Breast epithelium (tissue), 4 donors: Measurements from ENCODE around the gene REXO4. TPM values are rescaled to one million over a fixed set of nuclear protein-coding genes. Genes with fewer than 3 reads are reported as not detected.

Experiments
- DNase-seq, 2 donors: peaks; one replicate each; pipeline ENCODE4 v3.0.0-alpha.2; 2019; ENCODE audit warnings: low spot score in 2 of 2
- H3K27ac ChIP-seq, 2 donors: fragments of 200-600 bp; sonication (generic) in 1 of 2; one replicate each; pipeline ENCODE4 v1.5.1; 2016 to 2019; ENCODE audit warnings: mild to moderate bottlenecking in 1 of 2
- H3K27me3 ChIP-seq, 2 donors: fragments of 200-600 bp; sonication (generic) in 1 of 2; one replicate each; pipeline versions ENCODE4 v1.5.1 to v1.6.0; 2017 to 2019; ENCODE audit warnings: control low read depth in 1 of 2, mild to moderate bottlenecking in 1 of 2
- H3K36me3 ChIP-seq: fragments of 200-600 bp; one replicate; pipeline ENCODE4 v1.5.1; 2019
- H3K4me1 ChIP-seq, 2 donors: fragments of 200-600 bp; sonication (generic); one replicate each; pipeline ENCODE4 v1.5.1; 2016 to 2019; ENCODE audit warnings: control low read depth in 1 of 2
- H3K4me3 ChIP-seq, 3 donors: fragments of 200-600 bp; sonication (generic); 1 replicate in 2 of 3; 2 replicates in 1 of 3; pipeline ENCODE4 v1.5.1; 2016 to 2019; ENCODE audit warnings: mild to moderate bottlenecking in 3 of 3, moderate library complexity in 2 of 3
- H3K9me3 ChIP-seq, 2 donors: fragments of 200-600 bp; sonication (generic) in 1 of 2; one replicate each; pipeline ENCODE4 v1.5.1; 2016 to 2019; ENCODE audit warnings: control low read depth in 1 of 2
- POLR2A ChIP-seq: fragments of 450-650 bp; IDR thresholded peaks from one replicate; pipeline ENCODE4 v1.6.1; 2016; ENCODE audit warnings: antibody characterized with exemption, mild to moderate bottlenecking, moderate library complexity
- POLR2AphosphoS5 ChIP-seq, 3 donors: sonication (generic); formaldehyde crosslinking; IDR thresholded peaks; one replicate each; pipeline ENCODE4 v1.6.1; 2017; ENCODE audit warnings: antibody characterized with exemption in 3 of 3
- intact Hi-C: fragments of 100-400 bp; cut with DNase I; formaldehyde crosslinking; loops from one replicate; pipeline ENCODE4 v1.15.1; 2023; ENCODE audit warnings: low total_unique reads
- total RNA-seq, 3 donors: library from RNA; depleted of rRNA; stranded (reverse); fragments of >200 nt; gene quantifications; one replicate each; pipeline ENCODE4 v1.1.0, GENCODE V29; 2016
- TF ChIP-seq, protein P1 (sequence below), 3 donors: fragments of 450-650 bp; IDR thresholded peaks; one replicate each; pipeline ENCODE4 v1.5.1; 2016 to 2017; ENCODE audit warnings: antibody characterized with exemption in 3 of 3, mild to moderate bottlenecking in 3 of 3, moderate library complexity in 3 of 3

REXO4 gene
- total RNA-seq, 3 donors from 2014 or later = 14.2 to 20.5 (median 18.7) TPM

DNA sequence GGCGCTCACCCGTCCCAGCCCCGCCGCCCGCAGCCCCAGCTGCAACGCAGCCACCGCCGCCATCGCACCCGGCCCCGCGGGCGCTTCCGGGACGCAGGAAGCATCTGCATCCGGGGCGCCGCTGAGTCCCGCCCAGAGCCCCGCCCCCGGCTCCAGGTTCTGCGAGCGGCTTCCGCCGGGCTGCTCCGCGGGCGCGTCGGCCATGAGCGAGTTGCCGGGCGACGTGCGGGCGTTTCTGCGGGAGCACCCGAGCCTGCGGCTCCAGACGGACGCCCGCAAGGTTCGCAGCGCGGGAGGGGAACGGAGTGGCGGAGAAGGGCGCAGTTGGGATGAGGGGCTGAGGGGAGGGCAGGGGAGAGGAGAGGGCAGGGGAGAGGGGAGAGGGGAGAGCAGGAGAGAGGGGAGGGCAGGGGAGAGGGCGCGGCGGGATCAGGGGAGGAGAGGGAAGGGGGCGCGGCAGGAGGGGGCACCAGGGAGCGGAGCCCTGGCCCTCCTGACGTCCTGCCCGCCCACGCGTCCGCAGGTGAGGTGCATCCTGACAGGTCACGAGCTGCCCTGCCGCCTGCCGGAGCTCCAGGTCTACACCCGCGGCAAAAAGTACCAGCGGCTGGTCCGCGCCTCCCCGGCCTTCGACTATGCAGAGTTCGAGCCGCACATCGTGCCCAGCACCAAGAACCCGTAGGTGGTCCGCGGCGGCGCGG, 61.3 kb downstream of the REXO4 start, which contains the start of the genes SURF1 and SURF2:
Gene SURF1, minus strand, starts transcription at position 97 of the 701 bp plus-strand sequence. Its CDS starts 34 bp downstream, at position 63.
Gene SURF2, plus strand, starts transcription at position 160 of the 701 bp plus-strand sequence. Its CDS starts 43 bp downstream, at position 203.
- intact Hi-C loops = loop anchor here (10.0 kb wide), 1 partner anchor 1982 kb away; no protein-coding TSS in a partner anchor
- TF ChIP-seq POLR2AphosphoS5 (IDR thresholded peaks at IDR 0.05) (peak in 2 of 3 donors; percentile 48 to 79), POLR2A (no peak)
- TF ChIP-seq, protein P1, sequence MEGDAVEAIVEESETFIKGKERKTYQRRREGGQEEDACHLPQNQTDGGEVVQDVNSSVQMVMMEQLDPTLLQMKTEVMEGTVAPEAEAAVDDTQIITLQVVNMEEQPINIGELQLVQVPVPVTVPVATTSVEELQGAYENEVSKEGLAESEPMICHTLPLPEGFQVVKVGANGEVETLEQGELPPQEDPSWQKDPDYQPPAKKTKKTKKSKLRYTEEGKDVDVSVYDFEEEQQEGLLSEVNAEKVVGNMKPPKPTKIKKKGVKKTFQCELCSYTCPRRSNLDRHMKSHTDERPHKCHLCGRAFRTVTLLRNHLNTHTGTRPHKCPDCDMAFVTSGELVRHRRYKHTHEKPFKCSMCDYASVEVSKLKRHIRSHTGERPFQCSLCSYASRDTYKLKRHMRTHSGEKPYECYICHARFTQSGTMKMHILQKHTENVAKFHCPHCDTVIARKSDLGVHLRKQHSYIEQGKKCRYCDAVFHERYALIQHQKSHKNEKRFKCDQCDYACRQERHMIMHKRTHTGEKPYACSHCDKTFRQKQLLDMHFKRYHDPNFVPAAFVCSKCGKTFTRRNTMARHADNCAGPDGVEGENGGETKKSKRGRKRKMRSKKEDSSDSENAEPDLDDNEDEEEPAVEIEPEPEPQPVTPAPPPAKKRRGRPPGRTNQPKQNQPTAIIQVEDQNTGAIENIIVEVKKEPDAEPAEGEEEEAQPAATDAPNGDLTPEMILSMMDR (IDR thresholded peaks at IDR 0.05) = peak in 1 of 3 donors; percentile 9

More for the DNA sequence above, 61.3 kb downstream of the REXO4 start, which contains the start of the genes SURF1 and SURF2:
- peaks cover 5% of the 10 kb centered on the region for H3K36me3 ChIP-seq
- H3K27ac ChIP-seq = peak within 1 kb of the TSS; percentile 80 to 88
- peaks cover 0 to 20% of the 10 kb centered on the region in 2 donors for H3K4me1 ChIP-seq
- DNase-seq = peak; percentile 82 to 88
- H3K9me3 ChIP-seq = no peaks in the 10 kb centered on the region
- H3K27me3 ChIP-seq = no peaks in the 10 kb centered on the region
- peak within 1 kb of the TSS; percentile 81 to 92 (median 89) for H3K4me3 ChIP-seq

Other genes starting within 250 kb of the REXO4 start
- gene OBP2B, start 208.8 kb downstream of the REXO4 start, total RNA-seq = under 1 TPM in 2 of 3 donors, not detected in 1; 0.88 to 0.98 TPM
- gene ABO, start 142.8 kb downstream of the REXO4 start, total RNA-seq = 1 to 10 TPM; 1.1 to 3.9 (median 2.8) TPM
- gene SURF6, start 81.8 kb downstream of the REXO4 start, total RNA-seq = 10 to 100 TPM; 12.8 to 29.0 (median 23.3) TPM
- gene MED22, start 69.9 kb downstream of the REXO4 start, total RNA-seq = 10 to 100 TPM; 19.2 to 32.2 (median 31.1) TPM
- gene RPL7A, start 69.8 kb downstream of the REXO4 start, total RNA-seq = 1,000 to 10,000 TPM; 2,020 to 2,813 (median 2,212) TPM
- gene SURF1, start 61.5 kb downstream of the REXO4 start, total RNA-seq = 10 to 100 TPM; 45.9 to 61.4 (median 46.8) TPM
- 10 to 100 TPM; 16.7 to 25.9 (median 25.2) TPM for gene SURF2, start 61.5 kb downstream of the REXO4 start, total RNA-seq
- 100 to 1,000 TPM; 109 to 164 (median 133) TPM for gene SURF4, start 42.0 kb downstream of the REXO4 start, total RNA-seq
- 1 to 10 TPM in 1 of 3 donors, under 1 TPM in 2; 0.59 to 3.9 (median 0.96) TPM for gene STKLD1, start 41.6 kb downstream of the REXO4 start, total RNA-seq
- gene ADAMTS13, start 4.4 kb upstream of the REXO4 start, total RNA-seq = 1 to 10 TPM in 1 of 3 donors, under 1 TPM in 2; 0.88 to 2.9 (median 0.96) TPM
- gene CACFD1, start 42.0 kb upstream of the REXO4 start, total RNA-seq = 10 to 100 TPM in 2 of 3 donors, 1 to 10 TPM in 1; 5.0 to 19.5 (median 13.4) TPM
- 1 to 10 TPM; 1.8 to 2.0 (median 1.8) TPM for gene SLC2A6, start 61.1 kb upstream of the REXO4 start, total RNA-seq
- gene MYMK, start 106.9 kb upstream of the REXO4 start, total RNA-seq = not detected
- gene ADAMTSL2, start 116.7 kb upstream of the REXO4 start, total RNA-seq = under 1 TPM; 0.33 to 0.80 (median 0.44) TPM
- gene FAM163B, start 191.4 kb upstream of the REXO4 start, total RNA-seq = not detected
- gene DBH, start 218.4 kb upstream of the REXO4 start, total RNA-seq = not detected